Fibroblast of lung (primary cell): Measurements from ENCODE around the gene NEK7. TPM values are rescaled to one million over a fixed set of nuclear protein-coding genes. Genes with fewer than 3 reads are reported as not detected.
"Not testable (repeated sequence)": the region's sequence is repeated elsewhere in the genome, so short reads cannot be mapped to it uniquely, and the experiment has no call there.

Experiments
- DNase-seq, 2 donors: peaks; one replicate each; pipeline versions ENCODE4 v3.0.0 to v3.0.0-alpha.2; 2010; ENCODE audit warnings: low read depth in 2 of 2
- H2AFZ ChIP-seq: 2 replicates; pipeline ENCODE4 v1.5.1; 2012; ENCODE audit warnings: low read length, control low read depth, inconsistent platforms
- H3K27ac ChIP-seq: 2 replicates; pipeline ENCODE4 v1.5.1; 2011; ENCODE audit warnings: low read length, control low read depth; ENCODE audit not compliant: insufficient read depth
- H3K27me3 ChIP-seq: 2 replicates; pipeline ENCODE4 v1.5.1; 2011; ENCODE audit warnings: mild to moderate bottlenecking, low read length; ENCODE audit not compliant: control insufficient read depth, insufficient read depth
- H3K36me3 ChIP-seq: 2 replicates; pipeline ENCODE4 v1.5.1; 2011; ENCODE audit warnings: low read length; ENCODE audit not compliant: control insufficient read depth, insufficient read depth
- H3K4me1 ChIP-seq: 2 replicates; pipeline ENCODE4 v1.5.1; 2011; ENCODE audit warnings: low read length; ENCODE audit not compliant: control insufficient read depth, insufficient read depth; ENCODE audit errors: extremely low read depth
- H3K4me2 ChIP-seq: 2 replicates; pipeline ENCODE4 v1.5.1; 2011; ENCODE audit warnings: low read length, control low read depth; ENCODE audit not compliant: insufficient read depth; ENCODE audit errors: extremely low read depth
- H3K4me3 ChIP-seq, 4 experiments: fragments of 200-600 bp in 1 of 4; sonication (generic) in 1 of 4; replicated peaks in 1 of 4; 2 replicates each; pipeline ENCODE4 v1.5.1; 2011 to 2016; ENCODE audit warnings: low read length in 4 of 4, low read depth in 3 of 4, mild to moderate bottlenecking in 3 of 4, control low read depth in 2 of 4, inconsistent platforms in 1 of 4, mixed read lengths in 1 of 4; ENCODE audit not compliant: insufficient read depth in 1 of 4; ENCODE audit errors: control extremely low read depth in 1 of 4
- H3K79me2 ChIP-seq: 2 replicates; pipeline ENCODE4 v1.5.1; 2012; ENCODE audit warnings: mild to moderate bottlenecking, low read length, inconsistent platforms; ENCODE audit not compliant: control insufficient read depth, insufficient read depth
- H3K9ac ChIP-seq: 2 replicates; pipeline ENCODE4 v1.5.1; 2011; ENCODE audit warnings: mild to moderate bottlenecking, low read length, control low read depth; ENCODE audit not compliant: insufficient read depth
- H3K9me3 ChIP-seq: 2 replicates; pipeline ENCODE4 v1.5.1; 2012; ENCODE audit warnings: low read depth, low read length; ENCODE audit not compliant: control insufficient read depth, insufficient read depth
- H4K20me1 ChIP-seq: 2 replicates; pipeline ENCODE4 v1.5.1; 2011; ENCODE audit warnings: low read length; ENCODE audit not compliant: control insufficient read depth, insufficient read depth; ENCODE audit errors: extremely low read depth
- EZH2 ChIP-seq: IDR thresholded peaks from 2 replicates; pipeline ENCODE4 v1.5.1; 2012; ENCODE audit warnings: low read length, control low read depth, mild to moderate bottlenecking; ENCODE audit errors: missing control alignments
- polyA plus RNA-seq, 2 donors: library from polyadenylated mRNA; depleted of rRNA in 1 of 2; stranded (reverse) in 1 of 2; unstranded in 1 of 2; fragments of >200 nt; gene quantifications; 2 replicates each; pipeline ENCODE4 v1.2.1, GENCODE V29; 2011 to 2012; ENCODE audit warnings: missing spikeins in 1 of 2
- total RNA-seq: library from RNA; depleted of rRNA; stranded (reverse); fragments of >200 nt; gene quantifications from 2 replicates; pipeline ENCODE4 v1.2.1, GENCODE V29; 2014
- TF ChIP-seq, protein P1 (sequence below), 2 donors: IDR thresholded peaks in 1 of 2; conservative IDR thresholded peaks in 1 of 2; 1 replicate in 1 of 2; 2 replicates in 1 of 2; pipeline ENCODE4 v1.5.1; 2011 to 2012; ENCODE audit warnings: low read length in 2 of 2, control low read depth in 1 of 2, inconsistent platforms in 1 of 2, low read depth in 1 of 2, mild to moderate bottlenecking in 1 of 2

Gene NEK7
- total and polyA plus RNA-seq, 2 donors (not counting 1 experiment from before 2014, with no cell fraction given), result 90.5 to 207 TPM

GRCh38 chr1:198298640-198299039 lies 141.8 kb downstream of the NEK7 start:
- Histone ChIP-seq H3K79me2 (no peaks in the 10 kb centered on the region), H3K4me3 (no peak overlapping the region), H2AFZ (no peak overlapping the region), H3K4me1 (no peaks in the 10 kb centered on the region), H3K4me2 (no peak overlapping the region), H3K36me3 (peaks cover 2% of the 10 kb centered on the region), H3K9ac (no peak overlapping the region), H3K27ac (no peak overlapping the region), H3K27me3 (no peaks in the 10 kb centered on the region), H3K9me3 (no peaks in the 10 kb centered on the region), H4K20me1 (no peaks in the 10 kb centered on the region)
- peak in 1 of 2 donors; percentile 17 for DNase-seq
- TF ChIP-seq, protein P1, sequence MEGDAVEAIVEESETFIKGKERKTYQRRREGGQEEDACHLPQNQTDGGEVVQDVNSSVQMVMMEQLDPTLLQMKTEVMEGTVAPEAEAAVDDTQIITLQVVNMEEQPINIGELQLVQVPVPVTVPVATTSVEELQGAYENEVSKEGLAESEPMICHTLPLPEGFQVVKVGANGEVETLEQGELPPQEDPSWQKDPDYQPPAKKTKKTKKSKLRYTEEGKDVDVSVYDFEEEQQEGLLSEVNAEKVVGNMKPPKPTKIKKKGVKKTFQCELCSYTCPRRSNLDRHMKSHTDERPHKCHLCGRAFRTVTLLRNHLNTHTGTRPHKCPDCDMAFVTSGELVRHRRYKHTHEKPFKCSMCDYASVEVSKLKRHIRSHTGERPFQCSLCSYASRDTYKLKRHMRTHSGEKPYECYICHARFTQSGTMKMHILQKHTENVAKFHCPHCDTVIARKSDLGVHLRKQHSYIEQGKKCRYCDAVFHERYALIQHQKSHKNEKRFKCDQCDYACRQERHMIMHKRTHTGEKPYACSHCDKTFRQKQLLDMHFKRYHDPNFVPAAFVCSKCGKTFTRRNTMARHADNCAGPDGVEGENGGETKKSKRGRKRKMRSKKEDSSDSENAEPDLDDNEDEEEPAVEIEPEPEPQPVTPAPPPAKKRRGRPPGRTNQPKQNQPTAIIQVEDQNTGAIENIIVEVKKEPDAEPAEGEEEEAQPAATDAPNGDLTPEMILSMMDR (conservative IDR thresholded peaks at IDR 0.05 in 1 of 2, IDR thresholded peaks at IDR 0.05 in 1 of 2; ENCODE audit: low read depth in 1 of 2, low read length in 2 of 2), result no peak
- no peak for TF ChIP-seq EZH2

DNA sequence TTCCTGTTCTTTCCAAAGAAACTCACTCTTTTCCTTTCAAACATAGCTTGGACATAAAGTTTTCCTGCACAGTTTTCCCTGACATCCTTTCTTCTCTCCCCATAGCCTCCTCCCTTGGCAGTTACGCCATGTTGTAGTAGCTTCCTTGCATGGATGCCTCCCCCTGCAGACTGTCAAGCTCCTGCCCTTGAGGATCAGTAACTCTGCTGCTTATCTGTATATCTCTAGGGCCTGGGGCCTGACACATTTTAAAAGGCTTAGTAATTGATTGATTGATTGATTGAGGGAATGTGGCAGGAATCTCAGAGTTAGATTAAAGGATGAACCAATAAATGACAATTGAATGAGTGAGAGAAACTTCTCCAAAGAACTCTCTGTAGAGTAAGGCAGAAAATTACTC lies 143.7 kb downstream of the NEK7 start:
- H3K4me2 ChIP-seq, result no peak overlapping the region
- no peak overlapping the region for H3K4me3 ChIP-seq
- H2AFZ ChIP-seq, result no peak overlapping the region
- H4K20me1 ChIP-seq, result no peaks in the 10 kb centered on the region
- H3K4me1 ChIP-seq, result no peaks in the 10 kb centered on the region
- H3K9me3 ChIP-seq, result no peaks in the 10 kb centered on the region
- TF ChIP-seq, protein P1 (conservative IDR thresholded peaks at IDR 0.05 in 1 of 2, IDR thresholded peaks at IDR 0.05 in 1 of 2; ENCODE audit: low read depth in 1 of 2, low read length in 2 of 2), result no peak
- no peak for TF ChIP-seq EZH2
- peaks cover 2% of the 10 kb centered on the region for H3K36me3 ChIP-seq
- H3K27me3 ChIP-seq, result no peaks in the 10 kb centered on the region
- DNase-seq, result no peak
- no peak overlapping the region for H3K9ac ChIP-seq
- no peak overlapping the region for H3K27ac ChIP-seq
- H3K79me2 ChIP-seq, result no peaks in the 10 kb centered on the region

GRCh38 chr1:198304431-198304830 lies 147.6 kb downstream of the NEK7 start:
- H3K36me3 ChIP-seq, result no peaks in the 10 kb centered on the region
- H3K4me2 ChIP-seq, result no peak overlapping the region
- no peaks in the 10 kb centered on the region for H4K20me1 ChIP-seq
- H3K27ac ChIP-seq, result no peak overlapping the region
- no peak for DNase-seq
- H3K4me1 ChIP-seq, result no peaks in the 10 kb centered on the region
- TF ChIP-seq, protein P1 (conservative IDR thresholded peaks at IDR 0.05 in 1 of 2, IDR thresholded peaks at IDR 0.05 in 1 of 2; ENCODE audit: low read depth in 1 of 2, low read length in 2 of 2), result no peak
- TF ChIP-seq EZH2, result no peak
- no peak overlapping the region for H2AFZ ChIP-seq
- no peak overlapping the region for H3K4me3 ChIP-seq
- H3K27me3 ChIP-seq, result no peaks in the 10 kb centered on the region
- no peaks in the 10 kb centered on the region for H3K9me3 ChIP-seq
- no peaks in the 10 kb centered on the region for H3K79me2 ChIP-seq
- no peak overlapping the region for H3K9ac ChIP-seq

GRCh38 chr1:198314817-198315216 lies 158.0 kb downstream of the NEK7 start:
- not testable (repeated sequence) for H3K9ac ChIP-seq, H3K4me3 ChIP-seq, H3K36me3 ChIP-seq, H3K79me2 ChIP-seq, H3K27ac ChIP-seq, H3K4me1 ChIP-seq, H3K4me2 ChIP-seq, H3K9me3 ChIP-seq, H2AFZ ChIP-seq, DNase-seq, H4K20me1 ChIP-seq, H3K27me3 ChIP-seq

DNA sequence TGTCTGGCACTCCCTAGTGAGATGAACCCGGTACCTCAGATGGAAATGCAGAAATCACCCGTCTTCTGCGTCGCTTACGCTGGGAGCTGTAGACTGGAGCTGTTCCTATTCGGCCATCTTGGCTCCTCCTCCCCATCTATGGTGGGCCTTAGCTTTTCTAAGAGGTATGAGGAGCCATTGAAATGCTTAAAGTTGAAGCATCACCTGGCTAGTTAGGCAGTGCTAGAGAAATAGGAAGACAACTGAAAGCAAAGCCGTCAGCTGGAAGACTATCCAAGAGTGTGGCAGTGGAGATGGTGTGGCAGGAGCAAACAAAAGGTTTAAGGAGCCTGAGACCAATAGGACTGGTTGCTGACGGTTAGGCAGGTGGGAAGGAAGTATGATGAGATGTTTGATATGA lies 158.5 kb downstream of the NEK7 start:
- not testable (repeated sequence) for H3K9ac ChIP-seq, H3K36me3 ChIP-seq, H2AFZ ChIP-seq, H3K4me3 ChIP-seq, DNase-seq, H3K79me2 ChIP-seq, H3K27me3 ChIP-seq, H3K4me2 ChIP-seq, H3K27ac ChIP-seq, H4K20me1 ChIP-seq, H3K4me1 ChIP-seq, H3K9me3 ChIP-seq
